ENCODE measurements around the gene SIRT2.

GRCh38 chr19:38917516-38917915, 18.1 kb upstream of the SIRT2 start:
- no peak for TF ChIP-seq CTCF (IDR thresholded peaks at IDR 0.05; ENCODE audit: insufficient read depth, low read length, poor library complexity, severe bottlenecking)
- TF ChIP-seq EZH2phosphoT487 (conservative IDR thresholded peaks at IDR 0.05; ENCODE audit: low read length): no peak
